Thyroid gland (tissue), 4 donors: ENCODE data around the gene GNRHR. TPM values are rescaled to one million over a fixed set of nuclear protein-coding genes. Genes with fewer than 3 reads are reported as not detected.

Source experiments
- DNase-seq, 2 donors: peaks; one replicate each; pipeline ENCODE4 v3.0.0-alpha.2; 2019
- H3K27ac ChIP-seq, 3 donors: fragments of 200-600 bp; sonication (generic); 1 replicate in 2 of 3; 2 replicates in 1 of 3; pipeline ENCODE4 v1.5.1; 2016 to 2019; ENCODE audit warnings: mild to moderate bottlenecking in 1 of 3, moderate library complexity in 1 of 3
- H3K27me3 ChIP-seq: fragments of 200-600 bp; sonication (generic); one replicate; pipeline ENCODE4 v1.5.1; 2019
- H3K36me3 ChIP-seq, 2 donors: fragments of 200-600 bp; sonication (generic); one replicate each; pipeline ENCODE4 v1.5.1; 2016 to 2019
- H3K4me1 ChIP-seq, 2 donors: fragments of 200-600 bp; sonication (generic); one replicate each; pipeline ENCODE4 v1.5.1; 2017 to 2019
- H3K4me3 ChIP-seq, 3 donors: fragments of 200-600 bp; sonication (generic); replicated peaks in 1 of 3; 1 replicate in 2 of 3; 2 replicates in 1 of 3; pipeline ENCODE4 v1.5.1; 2016; ENCODE audit warnings: mild to moderate bottlenecking in 1 of 3
- H3K9me3 ChIP-seq: fragments of 200-600 bp; sonication (generic); one replicate; pipeline ENCODE4 v1.5.1; 2017
- CTCF ChIP-seq, 6 experiments: fragments of 200-600 bp in 3 of 6; fragments of 450-650 bp in 3 of 6; sonication (generic) in 3 of 6; IDR thresholded peaks; one replicate each; pipeline ENCODE4 v1.5.1; 2016 to 2019; ENCODE audit warnings: antibody characterized with exemption in 6 of 6, mild to moderate bottlenecking in 2 of 6, inconsistent platforms in 1 of 6, moderate library complexity in 1 of 6
- POLR2A ChIP-seq, 2 donors: fragments of 450-650 bp; IDR thresholded peaks; one replicate each; pipeline ENCODE4 v1.6.1; 2017; ENCODE audit warnings: antibody characterized with exemption in 2 of 2, mild to moderate bottlenecking in 2 of 2, moderate library complexity in 1 of 2
- WGBS, 2 donors: methylation state at CpG; one replicate each; pipeline ENCODE4 v1.1.5; 2017; 5-methylcytosine and 5-hydroxymethylcytosine counted together
- intact Hi-C: fragments of 100-400 bp; cut with DNase I; formaldehyde crosslinking; loops from one replicate; pipeline ENCODE4 v1.15.1; 2023
- total RNA-seq, 4 donors: library from RNA; depleted of rRNA; stranded (reverse); fragments of >200 nt; gene quantifications; one replicate each; pipeline ENCODE4 v1.2.3, GENCODE V29; 2016

GNRHR gene
- total RNA-seq, 4 donors from 2014 or later, result not detected

DNA sequence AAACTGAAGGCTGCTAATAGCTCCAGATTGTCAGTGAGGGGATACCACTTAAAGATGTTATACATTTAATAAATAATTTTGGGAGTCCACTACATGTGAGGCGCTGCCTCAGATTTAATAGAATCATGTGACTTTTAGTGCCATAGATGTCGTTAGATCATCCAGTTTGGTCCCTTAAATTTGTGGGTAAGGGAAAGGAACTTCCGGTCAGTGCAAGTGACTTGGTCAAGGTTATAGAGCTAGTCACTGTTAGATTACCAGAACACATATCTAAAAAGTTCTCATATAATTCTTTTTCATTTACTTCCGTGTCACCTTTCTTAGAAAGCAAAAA, 52.7 kb downstream of the GNRHR start:
- Histone ChIP-seq H3K9me3 (no peaks in the 10 kb centered on the region), H3K27ac (peak overlapping the region in 1 of 3 donors; percentile 81), H3K27me3 (no peaks in the 10 kb centered on the region), H3K4me3 (peak overlapping the region in 2 of 3 donors; percentile 49 to 78), H3K4me1 (peaks cover 15 to 16% of the 10 kb centered on the region in 2 donors), H3K36me3 (no peaks in the 10 kb centered on the region)
- TF ChIP-seq CTCF (IDR thresholded peaks at IDR 0.05) (no peak), POLR2A (IDR thresholded peaks at IDR 0.05) (no peak)
- DNase-seq, result no peak
- intact Hi-C loops, result no loop called here
- 7 to 8% methylated on average over 4 of the region's 4 CpGs for WGBS, 2 donors

GRCh38 chr4:67700738-67701516, 53.3 kb downstream of the GNRHR start, which contains the start of gene UBA6:
Gene UBA6, minus strand, starts transcription at chr4:67701155. Its CDS starts 36 bp downstream, at chr4:67701119.
- Histone ChIP-seq H3K9me3 (no peaks in the 10 kb centered on the region), H3K36me3 (no peaks in the 10 kb centered on the region), H3K4me1 (peaks cover 15 to 16% of the 10 kb centered on the region in 2 donors), H3K27ac (peak within 1 kb of the TSS; percentile 46 to 87 (median 81)), H3K4me3 (peak within 1 kb of the TSS; percentile 78 to 86 (median 80)), H3K27me3 (no peaks in the 10 kb centered on the region)
- peak; percentile 97 for DNase-seq
- intact Hi-C loops, result no loop called here
- 1% methylated on average over 38 to 42 of the region's 57 CpGs for WGBS, 2 donors
- TF ChIP-seq CTCF (IDR thresholded peaks at IDR 0.05) (peak in 3 of 6 experiments; percentile 32 to 42 (median 35)), POLR2A (IDR thresholded peaks at IDR 0.05) (peak in 1 of 2 donors; percentile 62)

DNA sequence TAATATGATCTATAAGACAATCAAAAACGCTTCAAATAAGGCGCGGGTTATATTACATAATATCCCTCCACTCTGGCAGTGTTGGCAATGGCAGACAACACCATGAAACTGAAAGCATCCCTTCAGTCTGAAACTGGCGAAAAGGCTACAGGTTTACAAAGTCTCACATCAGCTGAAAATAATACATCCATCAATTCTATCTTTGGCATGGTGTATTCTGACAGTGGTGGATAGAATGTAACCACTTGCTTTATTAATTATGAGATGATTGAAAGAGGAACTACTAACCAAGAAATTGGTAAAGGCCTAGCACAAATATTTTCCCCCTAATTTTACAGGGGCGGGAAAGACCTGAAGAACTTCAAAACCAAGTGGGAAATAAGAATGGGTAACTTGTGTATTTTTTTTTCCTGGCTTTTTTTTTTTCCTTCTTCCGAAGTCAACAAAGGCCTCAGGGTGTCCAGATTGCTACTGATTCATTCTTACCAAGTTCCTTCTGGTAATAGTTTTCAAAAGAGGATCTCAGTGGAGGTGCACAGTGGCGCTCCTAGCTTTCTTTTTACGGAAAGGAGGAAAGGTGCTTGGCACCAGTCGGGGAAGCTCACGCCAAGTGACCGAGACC, 54.0 kb downstream of the GNRHR start:
- WGBS, 2 donors, result 29 to 30% methylated on average over 11 of the region's 11 CpGs
- H3K4me1 ChIP-seq, result peaks cover 15 to 16% of the 10 kb centered on the region in 2 donors
- H3K27ac ChIP-seq, result peak overlapping the region; percentile 46 to 87 (median 81)
- TF ChIP-seq CTCF (IDR thresholded peaks at IDR 0.05) (no peak), POLR2A (IDR thresholded peaks at IDR 0.05) (no peak)
- H3K4me3 ChIP-seq, result peak overlapping the region; percentile 78 to 86 (median 80)
- H3K27me3 ChIP-seq, result no peaks in the 10 kb centered on the region
- no peak for DNase-seq
- intact Hi-C loops, result no loop called here
- H3K36me3 ChIP-seq, result no peaks in the 10 kb centered on the region
- no peaks in the 10 kb centered on the region for H3K9me3 ChIP-seq

- H3K27ac ChIP-seq, result no peak overlapping the region
- intact Hi-C loops, result no loop called here
- 94 to 96% methylated on average over 18 of the region's 18 CpGs for WGBS, 2 donors
Observed at GRCh38 chr4:67699603-67700002, 54.6 kb downstream of the GNRHR start.

More at GRCh38 chr4:67699603-67700002, 54.6 kb downstream of the GNRHR start:
- no peak for TF ChIP-seq CTCF (IDR thresholded peaks at IDR 0.05)
- no peak for TF ChIP-seq POLR2A (IDR thresholded peaks at IDR 0.05)
- Histone ChIP-seq H3K9me3 (no peaks in the 10 kb centered on the region), H3K36me3 (no peaks in the 10 kb centered on the region), H3K27me3 (no peaks in the 10 kb centered on the region), H3K4me3 (no peak overlapping the region), H3K4me1 (peaks cover 15 to 16% of the 10 kb centered on the region in 2 donors)
- no peak for DNase-seq
